NCI-H774 (cell line): ENCODE results near the gene SNRPN.
"Not testable (repeated sequence)": the region's sequence is repeated elsewhere in the genome, so short reads cannot be mapped to it uniquely, and the experiment has no call there.

Source experiments
- DNase-seq: peaks from one replicate; lab custom pipeline; 2025; lab: John Stamatoyannopoulos, UW

The SNRPN gene

DNA sequence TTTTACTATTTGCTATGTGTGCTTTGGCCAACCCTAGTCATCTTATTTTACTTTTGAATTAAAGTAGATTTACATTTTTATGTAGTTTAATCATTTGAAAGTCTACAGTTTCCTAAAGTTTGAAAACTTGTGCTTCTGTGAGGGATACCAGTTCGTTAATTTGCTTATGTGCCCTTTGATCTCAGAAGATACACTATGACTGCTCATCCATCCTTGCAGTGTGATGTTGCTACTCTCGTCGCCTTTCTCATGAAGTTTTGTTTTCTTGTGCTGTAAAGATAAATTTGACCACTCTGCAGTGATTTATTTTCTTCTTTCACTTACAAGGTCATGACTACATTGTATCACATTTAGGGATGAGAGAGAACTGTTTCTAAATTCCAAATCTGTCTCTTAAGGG lies 16.3 kb downstream of the SNRPN start:
- DNase-seq = no peak

DNA sequence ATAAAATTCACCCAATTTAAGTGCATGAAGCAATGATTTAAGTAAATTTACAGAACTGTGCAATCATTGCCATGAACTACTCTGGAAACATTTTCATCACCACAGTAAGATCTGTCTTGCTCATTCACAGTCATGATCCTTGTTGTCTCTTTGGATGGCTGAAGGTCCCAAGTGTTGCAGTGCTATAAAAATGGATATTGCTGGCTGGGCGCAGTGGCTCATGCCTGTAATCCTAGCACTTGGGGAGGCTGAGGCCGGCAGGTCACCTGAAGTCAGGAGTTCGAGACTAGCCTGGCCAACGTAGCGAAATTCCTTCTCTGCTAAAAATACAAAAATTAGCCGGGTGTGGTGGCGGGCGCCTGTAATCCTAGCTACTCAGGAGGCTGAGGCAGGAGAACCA lies 17.0 kb downstream of the SNRPN start:
- DNase-seq = no peak

DNA sequence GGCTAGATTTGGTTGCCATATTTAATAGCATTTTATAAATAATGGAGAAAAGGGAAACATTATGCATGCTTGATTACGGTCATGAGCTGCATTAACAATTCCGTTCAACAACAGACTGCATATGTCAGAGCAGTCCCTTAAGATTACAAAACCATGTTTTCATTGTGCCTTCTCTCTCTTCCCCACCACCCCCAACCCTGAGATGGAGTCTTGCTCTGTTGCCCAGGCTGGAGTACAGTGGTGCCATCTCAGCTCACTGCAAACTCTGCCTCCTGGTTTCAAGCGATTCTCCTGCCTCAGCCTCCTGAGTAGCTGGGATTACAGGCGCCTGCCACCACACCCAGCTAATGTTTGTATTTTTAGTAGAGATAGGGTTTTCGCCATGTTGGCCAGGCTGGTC lies 17.9 kb downstream of the SNRPN start:
- not testable (repeated sequence) for DNase-seq

DNA sequence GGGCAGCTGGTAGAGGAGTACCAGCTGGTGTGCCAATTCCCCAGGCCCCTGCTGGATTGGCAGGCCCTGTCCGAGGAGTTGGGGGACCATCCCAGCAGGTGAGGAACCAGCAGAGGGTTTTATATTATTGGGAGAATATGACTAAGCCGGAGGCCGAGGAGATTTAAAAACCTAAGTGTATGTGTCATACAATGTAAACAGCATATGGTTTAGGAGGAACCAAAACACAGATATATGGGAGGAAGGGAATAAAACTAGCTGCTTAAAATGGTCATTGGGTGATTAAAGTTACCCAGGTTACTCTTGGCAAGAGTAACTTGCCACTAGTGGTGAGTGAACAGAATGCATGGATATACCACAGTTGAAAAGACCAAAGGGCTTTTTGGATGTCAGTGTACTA lies 22.1 kb downstream of the SNRPN start:
- DNase-seq = no peak

DNA sequence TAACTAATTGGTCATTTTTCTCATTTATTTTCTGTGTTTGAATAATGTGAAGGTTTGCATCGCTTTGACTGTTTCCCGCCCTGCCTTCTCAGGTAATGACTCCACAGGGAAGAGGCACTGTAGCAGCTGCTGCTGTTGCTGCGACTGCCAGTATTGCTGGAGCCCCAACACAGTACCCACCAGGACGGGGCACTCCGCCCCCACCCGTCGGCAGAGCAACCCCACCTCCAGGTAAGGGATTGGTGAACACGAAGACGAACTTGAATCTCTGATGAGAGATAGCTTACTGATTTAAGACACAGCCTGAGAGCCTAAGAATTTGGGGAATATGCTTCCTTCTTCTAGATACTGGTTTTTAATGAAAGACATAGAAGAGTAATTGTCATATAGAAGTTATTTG lies 22.9 kb downstream of the SNRPN start:
- DNase-seq = no peak

DNA sequence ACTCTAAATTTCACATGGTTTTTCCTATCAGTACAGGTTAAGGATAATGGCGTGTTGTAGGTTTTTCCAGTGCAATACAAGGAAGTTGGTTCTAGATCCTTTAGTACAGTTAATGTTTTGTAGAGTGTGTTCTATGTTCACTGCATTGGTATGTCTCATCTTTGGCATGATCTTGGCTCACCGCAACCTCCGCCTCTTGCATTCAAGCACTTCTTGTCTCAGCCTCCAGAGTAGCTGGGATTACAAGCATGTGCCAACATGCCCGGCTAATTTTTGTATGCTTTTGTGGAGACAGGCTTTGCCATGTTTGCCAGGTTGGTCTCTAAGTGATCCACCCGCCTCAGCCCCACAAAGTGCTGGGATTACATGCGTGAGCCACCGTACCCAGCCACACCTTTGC lies 30.4 kb downstream of the SNRPN start:
- no peak for DNase-seq

DNA sequence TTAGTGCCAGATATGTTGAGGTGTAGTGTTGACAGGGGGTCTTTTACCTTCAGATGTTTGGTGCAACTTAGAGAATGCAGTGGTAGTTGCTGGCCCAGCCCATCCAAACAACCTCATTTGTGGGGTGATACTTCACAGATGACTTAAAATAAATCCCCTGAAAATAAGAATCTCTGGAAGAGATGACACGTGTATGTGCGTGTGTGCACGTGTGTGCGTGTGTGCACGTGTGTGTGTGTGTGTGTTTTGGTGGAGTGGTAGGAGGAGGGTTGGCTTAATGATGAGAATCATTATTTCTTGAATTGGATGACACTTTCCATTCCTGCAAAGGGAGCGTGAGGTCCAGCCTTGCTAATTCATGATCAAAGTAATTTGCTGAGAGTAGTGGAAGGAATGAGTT lies 31.9 kb downstream of the SNRPN start:
- DNase-seq = no peak

DNA sequence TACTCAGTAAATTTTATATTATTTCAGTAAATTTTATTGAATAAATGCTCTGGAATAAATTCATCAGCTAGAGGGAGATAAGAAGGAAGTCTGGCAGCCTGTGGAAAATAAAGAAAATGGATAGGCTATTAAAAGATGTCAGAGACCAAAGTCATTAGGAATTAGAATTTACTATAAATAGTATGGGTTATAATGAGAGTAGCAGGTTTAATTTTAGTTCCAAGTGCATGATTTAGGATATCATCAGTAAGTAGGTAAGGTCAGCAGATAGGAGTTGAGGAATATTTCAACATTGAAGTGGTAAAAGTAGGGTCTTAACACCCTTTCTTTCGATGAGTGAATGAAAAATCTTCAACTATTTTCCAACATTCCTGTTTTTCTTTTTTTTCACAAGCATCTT lies 64.6 kb downstream of the SNRPN start:
- DNase-seq = no peak

DNA sequence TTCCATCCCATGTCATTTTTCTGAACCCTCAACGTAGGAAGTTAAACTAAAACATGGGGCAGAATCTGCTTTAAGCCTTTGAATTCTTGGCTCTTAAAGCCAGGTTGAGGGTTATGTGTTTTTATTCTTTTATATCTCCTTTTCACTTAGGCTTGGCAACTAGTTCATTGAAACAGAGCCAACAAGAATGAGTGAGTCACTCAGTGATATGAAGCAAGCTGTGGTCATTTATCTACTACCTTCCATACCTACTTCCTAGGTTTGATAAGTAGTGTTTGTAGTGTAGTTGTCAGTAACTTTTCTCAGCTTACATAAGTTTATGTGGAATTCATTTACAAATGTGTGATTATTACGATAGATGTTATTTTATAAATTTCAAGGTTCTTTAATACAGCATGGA lies 67.4 kb downstream of the SNRPN start:
- no peak for DNase-seq
